ENCODE results near the gene HMGN1.

- TF ChIP-seq, protein P1, sequence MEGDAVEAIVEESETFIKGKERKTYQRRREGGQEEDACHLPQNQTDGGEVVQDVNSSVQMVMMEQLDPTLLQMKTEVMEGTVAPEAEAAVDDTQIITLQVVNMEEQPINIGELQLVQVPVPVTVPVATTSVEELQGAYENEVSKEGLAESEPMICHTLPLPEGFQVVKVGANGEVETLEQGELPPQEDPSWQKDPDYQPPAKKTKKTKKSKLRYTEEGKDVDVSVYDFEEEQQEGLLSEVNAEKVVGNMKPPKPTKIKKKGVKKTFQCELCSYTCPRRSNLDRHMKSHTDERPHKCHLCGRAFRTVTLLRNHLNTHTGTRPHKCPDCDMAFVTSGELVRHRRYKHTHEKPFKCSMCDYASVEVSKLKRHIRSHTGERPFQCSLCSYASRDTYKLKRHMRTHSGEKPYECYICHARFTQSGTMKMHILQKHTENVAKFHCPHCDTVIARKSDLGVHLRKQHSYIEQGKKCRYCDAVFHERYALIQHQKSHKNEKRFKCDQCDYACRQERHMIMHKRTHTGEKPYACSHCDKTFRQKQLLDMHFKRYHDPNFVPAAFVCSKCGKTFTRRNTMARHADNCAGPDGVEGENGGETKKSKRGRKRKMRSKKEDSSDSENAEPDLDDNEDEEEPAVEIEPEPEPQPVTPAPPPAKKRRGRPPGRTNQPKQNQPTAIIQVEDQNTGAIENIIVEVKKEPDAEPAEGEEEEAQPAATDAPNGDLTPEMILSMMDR (IDR thresholded peaks at IDR 0.05): no peak
- TF ChIP-seq POLR2A (IDR thresholded peaks at IDR 0.05): no peak
Observed at GRCh38 chr21:39326607-39327307, 22.1 kb downstream of the HMGN1 start.
